ENCODE results near the gene ETHE1.
"Not testable (repeated sequence)": the region's sequence is repeated elsewhere in the genome, so short reads cannot be mapped to it uniquely, and the experiment has no call there.

Gene ETHE1

DNA sequence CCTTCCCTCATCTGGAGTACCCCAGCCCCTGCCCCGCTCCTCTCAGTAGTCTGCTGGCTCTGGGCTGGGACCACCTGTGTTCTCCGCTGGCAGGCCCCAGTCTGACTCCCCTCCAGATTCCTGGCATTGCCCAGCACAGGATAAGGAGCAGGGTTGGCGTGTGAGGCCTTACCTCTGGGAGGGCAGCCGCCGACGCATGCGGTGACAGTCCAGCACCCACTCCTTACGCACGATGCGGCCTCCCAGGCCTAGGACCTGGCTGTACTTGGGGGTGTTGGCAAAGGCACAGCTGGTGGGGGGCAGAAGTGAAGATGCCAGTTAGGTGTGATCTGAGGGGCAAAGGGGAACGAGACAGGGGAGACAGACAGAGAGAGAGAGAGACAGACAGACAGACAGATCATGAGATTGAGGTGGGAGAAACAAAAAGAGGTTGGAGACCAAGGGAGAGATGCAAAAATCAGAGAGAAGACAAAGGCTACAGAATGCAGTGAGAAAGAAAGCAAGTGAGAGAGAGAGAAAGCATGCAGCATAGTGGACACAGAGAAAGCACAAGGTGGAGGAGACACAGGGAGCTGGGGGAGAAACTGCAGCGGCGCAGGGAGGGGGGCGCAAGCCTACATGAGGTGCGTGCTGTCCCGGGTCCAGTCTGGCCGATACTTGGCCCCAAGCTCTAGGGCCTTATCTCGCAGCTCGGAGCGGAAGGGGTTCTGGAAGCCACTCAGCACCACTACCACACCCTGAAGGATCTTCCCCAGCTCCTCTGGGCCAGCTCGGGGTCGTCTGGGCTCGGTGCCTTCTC lies 24.6 kb upstream of the ETHE1 start:
- DNase-seq, result no peak

DNA sequence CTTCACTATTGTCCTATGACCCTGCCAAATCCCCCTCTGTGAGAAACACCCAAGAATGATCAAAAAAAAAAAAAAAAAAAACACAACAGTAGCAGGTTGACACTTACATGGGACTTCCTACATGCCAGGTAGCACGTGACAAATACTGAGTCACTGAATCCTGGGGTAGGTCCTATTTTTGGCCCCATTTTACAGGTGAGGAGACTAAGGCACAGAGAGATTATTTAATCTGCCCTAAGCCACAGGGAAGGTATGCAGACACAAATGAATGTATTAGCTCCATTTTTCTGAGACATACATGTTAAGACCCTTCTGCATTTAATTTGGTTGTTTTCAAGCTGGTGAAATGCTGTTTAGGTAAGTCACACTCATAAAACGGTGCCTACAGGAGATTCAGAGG lies 21.7 kb upstream of the ETHE1 start:
- DNase-seq, result no peak

DNA sequence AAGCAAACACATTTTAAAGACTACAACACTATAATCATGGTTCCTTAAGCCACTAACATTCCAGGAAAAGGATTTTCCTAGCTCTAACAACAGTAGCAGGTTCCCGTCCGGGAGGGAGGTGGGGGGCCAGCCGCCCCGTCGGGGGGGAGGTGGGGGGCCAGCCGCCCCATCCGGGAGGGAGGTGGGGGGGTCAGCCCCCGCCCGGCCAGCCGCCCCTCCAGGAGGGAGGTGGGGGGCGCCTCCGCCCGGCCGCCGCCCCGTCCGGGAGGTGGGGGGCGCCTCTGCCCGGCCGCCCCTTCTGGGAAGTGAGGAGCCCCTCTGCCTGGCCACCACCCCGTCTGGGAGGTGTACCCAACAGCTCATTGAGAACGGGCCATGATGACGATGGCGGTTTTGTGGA lies 20.9 kb upstream of the ETHE1 start:
- DNase-seq, result not testable (repeated sequence)

DNA sequence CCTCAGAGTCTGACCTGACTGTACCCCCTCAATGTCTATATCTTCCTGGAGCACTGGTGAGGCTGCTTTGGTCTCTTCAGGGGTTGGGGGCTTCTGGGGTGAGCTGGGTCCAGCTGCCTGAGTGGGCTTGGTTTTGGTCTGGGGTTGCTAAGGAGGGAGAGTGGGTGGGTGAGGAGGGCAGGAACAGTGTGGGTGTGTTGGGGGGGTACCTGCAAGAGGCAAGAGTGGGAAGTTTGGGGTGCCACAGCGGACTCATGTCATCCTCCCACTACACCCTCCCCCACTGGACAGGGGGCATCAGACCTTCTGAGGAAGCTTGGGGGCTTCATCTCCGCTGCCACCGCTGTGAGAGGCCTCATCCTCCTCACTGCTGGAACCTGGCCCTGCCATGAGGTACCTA lies 19.6 kb upstream of the ETHE1 start:
- DNase-seq, result no peak

DNA sequence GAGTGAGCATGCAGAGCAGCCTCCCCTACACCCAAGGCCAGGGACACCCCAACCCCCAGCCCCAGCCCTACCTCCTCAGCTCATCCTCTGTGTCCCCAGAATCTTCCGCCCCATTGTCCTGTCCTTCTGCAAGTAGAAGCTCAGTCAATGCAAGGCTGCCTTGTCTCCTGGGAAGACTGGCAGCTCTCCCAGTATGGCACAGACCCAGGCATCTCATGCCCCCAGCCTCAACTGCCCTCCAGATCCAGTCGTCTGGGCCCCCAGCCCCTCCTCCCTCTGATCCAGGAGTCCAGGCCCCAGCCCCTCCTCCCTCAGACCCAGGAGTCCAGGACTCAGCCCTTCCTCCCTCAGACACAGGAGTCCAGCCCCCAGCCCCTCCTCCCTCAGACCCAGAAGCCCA lies 19.0 kb upstream of the ETHE1 start:
- no peak for DNase-seq

DNA sequence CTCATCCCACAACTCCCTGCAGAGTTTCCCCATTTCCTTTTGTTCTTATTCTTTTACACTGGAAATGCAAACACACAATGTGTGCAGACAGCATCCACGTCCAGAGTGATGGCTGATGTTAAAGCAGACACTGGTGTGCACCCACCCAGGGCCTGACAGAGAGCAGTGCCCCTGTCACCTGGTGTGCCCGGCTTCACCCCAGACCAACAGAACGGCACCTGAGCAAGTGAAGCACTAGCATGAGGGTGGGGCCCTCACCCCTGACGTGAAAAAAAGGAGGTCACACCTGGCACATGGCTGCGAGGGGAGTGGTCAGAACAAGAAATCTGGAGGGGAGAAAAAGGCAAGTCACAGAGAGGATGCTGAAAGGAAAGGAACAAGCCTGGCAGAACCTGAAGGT lies 18.3 kb upstream of the ETHE1 start:
- DNase-seq, result no peak

DNA sequence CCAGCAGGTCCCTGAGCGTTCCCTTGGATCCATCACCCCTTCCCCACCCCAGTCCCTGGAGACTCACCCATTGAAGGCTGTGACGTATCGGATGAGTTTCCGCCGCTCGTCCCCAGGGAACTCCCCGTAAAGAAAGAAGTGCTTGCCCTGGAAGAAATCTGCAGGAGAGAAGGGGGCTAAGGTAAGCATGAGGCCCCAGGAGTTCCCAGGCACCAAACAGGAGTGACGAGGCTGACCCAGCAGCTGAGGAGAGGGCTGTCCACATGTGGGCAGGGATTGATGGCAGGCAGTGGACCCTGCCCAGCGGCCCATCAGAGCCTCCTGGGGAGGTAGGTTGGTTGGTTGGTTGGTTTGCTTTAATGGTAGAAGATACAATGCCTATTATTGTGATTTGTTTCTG lies 17.1 kb upstream of the ETHE1 start:
- no peak for DNase-seq

DNA sequence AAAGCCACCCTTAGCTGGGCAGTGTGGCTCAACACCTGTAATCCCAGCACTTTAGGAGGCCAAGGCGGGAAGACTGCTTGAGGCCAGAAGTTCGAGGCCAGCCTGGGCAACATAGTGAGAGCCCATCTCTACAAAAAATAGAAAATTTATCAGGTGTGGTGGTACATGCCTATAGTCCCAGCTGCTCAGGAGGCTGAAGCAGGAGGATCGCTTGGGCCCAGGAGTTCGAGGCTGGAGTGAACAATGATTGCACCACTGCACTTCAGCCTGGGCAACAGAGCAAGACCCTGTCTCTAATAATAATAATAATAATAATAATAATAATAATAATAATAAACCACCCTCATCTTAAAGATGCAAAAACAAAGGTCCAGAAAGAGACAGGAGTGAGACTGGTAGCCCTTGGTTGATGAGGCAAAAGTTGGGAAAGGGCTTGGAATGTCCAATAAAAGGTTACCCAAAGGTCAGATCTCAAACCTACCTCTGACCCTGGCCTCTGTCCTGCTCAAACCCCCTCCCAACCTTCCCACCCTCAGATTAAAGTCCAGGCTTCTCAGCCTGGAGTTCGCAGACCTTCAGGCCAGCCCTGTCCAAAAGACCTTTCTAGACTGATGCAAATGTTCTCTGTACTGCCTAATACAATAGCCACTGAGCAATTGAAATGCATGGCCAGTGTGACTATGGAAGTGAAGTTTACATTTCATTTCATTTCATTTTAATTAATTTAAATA lies 15.1 kb upstream of the ETHE1 start:
- DNase-seq, result no peak

DNA sequence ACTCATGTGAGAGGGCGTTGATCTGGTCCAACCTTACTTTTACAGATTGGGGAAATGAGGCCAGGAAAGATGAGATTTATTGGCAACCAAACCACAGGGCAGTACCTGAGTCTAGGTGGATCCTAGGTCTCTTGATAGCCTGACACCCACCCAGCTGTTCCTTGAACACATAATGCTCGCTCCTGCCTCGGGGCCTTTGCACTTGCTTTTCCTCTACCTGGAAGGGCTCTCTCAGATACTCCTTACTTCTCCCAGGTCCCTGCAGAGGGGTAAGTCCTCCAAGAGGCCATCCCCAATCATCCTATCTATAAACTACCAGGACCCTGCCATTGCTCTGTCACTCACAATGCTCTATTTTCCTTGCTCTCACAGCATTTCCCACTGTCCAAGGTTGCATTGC lies 13.4 kb upstream of the ETHE1 start:
- no peak for DNase-seq

DNA sequence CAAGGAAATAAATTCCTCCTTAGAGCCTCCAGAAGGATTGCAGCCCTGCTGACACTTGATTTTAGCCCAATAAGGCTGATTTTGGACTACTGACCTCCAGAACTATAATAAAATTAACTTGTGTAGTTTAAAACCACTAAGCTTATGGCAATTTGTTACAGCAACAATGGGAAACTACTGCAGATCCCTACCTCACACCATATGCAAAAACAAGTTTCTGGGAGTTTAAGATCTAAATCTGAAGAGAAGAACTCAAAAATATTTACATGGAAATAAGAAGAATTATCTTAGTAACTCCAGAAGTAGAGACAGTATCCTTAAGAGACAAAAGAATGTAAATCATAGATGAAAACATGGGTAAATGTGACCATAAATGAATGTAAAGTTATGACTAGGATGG lies 11.9 kb upstream of the ETHE1 start:
- DNase-seq, result no peak

DNA sequence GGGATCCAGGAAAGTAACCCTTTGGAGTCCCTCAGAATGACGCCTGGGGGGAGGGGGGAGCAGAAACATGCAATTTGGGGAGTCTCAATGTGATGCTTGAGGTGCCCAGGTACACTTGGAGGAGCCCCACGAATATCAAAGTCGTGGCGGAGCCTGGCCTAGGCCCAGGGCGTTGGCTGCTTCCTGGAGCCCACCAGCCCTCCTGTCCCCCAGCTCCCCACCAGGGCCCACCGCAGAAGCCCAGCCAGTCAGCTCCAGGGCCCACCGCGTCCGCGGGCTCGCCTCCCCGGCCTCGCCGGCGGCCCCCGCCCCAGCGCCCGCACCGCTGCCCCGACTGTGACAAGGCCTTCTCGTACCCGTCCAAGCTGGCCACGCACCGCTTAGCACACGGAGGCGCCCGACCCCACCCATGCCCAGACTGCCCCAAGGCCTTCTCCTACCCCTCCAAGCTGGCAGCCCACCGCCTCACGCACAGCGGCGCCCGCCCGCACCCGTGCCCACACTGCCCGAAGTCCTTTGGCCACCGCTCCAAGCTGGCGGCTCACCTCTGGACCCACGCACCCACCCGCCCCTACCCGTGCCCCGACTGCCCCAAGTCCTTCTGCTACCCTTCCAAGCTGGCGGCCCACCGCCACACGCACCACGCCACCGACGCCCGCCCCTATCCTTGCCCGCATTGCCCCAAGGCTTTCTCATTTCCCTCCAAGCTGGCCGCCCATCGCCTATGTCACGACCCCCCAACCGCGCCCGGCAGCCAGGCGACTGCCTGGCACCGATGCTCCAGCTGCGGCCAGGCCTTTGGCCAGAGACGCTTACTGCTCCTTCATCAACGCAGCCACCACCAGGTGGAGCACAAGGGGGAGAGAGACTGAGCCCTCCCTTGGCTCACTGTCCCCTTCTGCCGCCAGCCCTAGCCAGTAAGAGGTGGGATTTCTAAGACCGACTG lies 8.1 kb upstream of the ETHE1 start:
- peak; percentile 63 for DNase-seq

DNA sequence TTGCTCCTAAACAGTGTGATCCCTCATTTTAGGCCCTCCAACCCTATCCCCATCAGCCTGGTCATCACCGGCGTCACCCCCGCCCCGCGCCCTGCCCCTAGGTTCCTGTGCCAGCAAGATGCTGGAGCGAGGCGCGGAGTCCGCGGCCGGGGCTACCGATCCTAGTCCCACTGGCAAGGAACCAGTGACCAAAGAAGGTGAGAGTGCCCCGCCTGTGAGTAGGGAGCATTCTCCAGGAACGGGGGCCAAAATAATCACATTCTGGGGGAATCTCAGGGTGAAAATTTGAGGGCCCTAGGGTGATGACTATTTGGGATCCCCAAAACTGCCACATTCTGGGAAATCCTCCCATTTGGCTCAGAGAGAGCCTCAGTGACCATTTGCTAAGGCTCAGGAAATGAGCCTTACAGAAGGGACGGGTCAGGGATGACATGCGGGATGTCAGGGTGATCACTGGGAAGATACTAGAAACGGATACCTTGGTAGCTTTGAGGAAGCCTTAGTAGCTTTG lies 7.4 kb upstream of the ETHE1 start:
- DNase-seq, result no peak

DNA sequence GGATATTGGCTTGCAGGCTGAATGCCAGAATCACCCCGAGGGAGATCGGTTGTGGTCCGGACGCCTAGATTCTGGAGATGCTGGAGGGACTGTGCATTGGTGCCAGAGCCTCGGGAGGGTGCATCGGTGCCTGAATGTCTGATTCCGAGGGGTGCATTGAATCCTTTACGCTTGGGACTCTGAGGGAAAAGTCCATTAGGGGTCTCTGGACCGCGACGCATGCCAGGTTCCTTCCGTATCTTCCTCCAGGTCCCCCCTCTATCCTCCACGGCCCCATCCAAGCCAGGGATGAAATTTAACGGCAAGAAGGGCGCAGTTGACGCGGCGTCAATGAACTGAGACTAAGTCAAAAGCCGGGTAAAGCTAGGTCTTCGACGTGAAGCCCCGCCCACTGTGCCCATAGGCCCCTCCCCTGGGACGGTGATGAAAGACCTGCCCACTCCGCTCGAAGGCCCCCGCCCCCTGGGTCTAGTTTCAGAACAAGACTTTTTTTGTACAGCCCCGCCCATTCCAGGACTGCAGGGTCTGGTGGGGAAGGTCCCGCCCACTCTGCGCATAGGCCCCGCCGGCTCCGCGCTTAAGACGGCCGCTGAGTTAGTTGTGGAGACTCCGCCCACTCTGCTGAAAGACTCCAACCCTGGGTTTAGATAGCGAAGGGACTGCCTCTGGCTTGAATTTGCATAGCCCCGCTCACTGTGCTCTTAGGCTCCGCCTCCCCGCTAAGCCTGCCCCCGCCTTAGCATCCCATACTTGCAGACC lies 6.7 kb upstream of the ETHE1 start:
- peak; percentile 99 for DNase-seq

DNA sequence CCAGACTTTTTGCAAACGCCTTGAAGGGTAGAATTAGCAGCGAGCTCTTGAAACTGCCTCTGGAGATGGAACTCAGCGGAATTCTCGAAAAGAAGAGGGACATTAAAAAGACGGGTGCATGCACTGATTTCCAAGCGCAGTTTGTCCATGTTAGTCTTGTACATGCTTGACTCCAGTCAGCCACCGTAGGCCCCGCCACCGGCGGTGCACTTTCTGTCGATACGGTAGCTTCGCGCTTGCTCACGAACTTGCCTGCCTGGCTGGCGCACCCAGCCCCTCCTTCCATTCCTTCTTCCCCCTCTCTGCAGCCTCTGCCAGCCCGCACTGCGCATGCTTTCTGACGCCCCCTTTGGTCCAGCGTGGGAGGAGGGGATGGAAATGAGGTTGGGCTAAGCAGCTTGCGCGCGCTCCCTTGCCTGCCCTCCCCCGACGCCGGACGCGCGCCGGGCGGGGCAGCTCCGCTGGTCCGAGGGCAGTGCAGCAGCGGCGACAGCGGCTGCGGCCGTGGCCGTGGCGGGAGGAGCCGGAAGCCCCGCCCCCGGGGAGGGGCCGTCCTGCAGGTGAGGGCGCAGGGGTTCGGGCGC lies 6.1 kb upstream of the ETHE1 start, which contains the start of gene ZNF575:
ZNF575 (plus strand) TSS at position 227 of the 584 bp plus-strand sequence. CDS start 1,235 bp downstream, outside the sequence.
- DNase-seq, result peak; percentile 88

DNA sequence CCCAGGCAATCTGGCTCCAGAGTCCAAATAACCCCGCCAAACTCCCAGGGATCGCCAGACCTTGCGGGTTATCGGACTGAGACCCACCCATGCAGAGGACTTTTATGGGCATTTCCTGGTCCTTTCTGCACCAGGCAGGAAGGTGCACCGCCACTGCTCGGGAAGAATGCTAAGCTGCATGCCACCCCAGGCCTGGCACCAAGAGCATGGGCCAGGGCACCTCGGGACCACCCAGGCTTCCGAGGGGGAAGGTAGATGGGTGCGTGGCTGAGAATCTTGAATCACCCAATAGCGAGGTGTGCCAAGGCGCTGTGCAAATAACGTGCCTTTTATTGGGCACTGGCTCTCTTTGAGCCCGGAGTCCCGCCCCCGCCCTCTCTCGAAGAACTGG lies 5.6 kb upstream of the ETHE1 start:
- DNase-seq, result no peak

DNA sequence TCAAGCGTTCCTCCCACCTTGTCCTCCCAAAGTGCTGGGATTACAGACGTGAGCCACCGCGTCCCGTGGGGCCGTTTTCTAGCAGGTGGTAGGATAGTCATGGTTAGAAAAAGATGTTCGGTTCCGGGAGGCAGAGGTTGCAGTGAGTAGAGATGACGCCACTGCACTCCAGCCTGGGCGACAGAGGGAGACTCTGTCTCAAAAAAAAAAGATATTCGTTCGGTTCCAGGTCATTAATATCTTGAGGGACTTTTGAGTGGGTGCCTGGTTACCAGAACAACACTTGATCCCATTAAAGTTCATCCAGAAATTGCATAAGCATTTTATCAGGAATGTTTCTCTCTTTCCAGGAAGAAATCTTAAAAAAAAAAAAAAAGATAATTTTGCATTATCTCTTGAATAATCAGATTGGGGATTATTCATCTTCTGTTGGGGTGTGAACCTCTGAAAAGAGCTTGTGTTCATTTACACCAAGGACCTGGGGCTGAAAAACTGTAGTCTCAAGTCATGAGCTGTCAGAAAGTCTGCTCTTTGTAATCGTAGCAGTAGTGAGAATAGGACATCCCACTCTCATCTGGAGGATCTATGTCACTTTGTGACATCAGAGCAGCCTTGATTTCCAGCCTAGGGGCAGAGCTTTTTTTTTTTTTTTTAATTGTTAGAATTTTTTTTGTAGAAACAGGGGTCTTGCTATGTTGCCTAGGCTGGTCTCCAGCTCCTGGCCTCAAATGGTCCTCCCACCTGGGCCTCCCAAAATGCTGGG lies 1.0 kb upstream of the ETHE1 start:
- DNase-seq, result no peak

DNA sequence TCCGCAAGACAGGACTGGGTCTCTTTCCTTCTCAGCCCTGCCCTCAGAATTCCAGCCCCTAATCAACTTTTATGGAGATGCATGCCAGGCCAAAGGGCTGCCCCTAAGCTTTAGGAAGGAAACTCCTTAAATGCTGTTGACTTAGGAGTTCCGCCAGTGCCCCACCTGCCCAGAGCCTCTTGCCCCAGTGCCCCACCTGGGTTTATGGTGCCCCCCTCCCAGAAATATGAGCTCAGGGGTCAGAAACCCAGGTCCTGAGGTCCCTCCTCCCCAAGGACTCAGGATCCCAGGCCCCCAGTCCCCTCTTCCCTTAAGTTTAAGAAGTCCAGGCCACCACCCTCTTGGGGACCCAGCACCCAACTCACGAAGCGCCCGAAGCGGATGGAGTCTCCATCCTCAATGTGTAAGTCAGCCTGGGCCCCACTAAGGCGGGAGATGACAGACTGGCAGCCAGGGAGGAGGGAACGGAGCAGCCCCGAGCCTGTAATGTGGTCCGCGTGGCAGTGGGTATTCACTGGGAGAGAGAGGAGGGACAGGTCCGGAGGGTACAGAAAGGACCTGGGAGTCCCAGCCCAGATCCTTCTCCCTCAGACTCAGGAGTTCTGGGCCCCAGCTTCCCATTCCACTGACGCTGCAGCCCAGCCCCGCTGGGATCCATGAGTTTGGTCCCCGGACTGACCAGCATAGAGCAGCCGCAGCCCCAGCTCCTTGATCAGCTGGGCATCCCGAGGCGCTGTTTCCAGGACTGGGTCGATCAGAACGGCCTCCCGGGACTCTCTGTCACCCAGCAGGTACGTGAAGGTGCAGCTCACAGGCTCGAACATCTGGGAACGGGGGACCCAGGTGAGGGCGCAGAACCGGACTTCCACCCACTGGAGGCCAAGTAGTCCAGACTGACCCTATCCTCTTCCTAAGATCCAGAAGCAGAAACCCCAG lies 897 bp downstream of the ETHE1 start:
- DNase-seq, result peak; percentile 13

DNA sequence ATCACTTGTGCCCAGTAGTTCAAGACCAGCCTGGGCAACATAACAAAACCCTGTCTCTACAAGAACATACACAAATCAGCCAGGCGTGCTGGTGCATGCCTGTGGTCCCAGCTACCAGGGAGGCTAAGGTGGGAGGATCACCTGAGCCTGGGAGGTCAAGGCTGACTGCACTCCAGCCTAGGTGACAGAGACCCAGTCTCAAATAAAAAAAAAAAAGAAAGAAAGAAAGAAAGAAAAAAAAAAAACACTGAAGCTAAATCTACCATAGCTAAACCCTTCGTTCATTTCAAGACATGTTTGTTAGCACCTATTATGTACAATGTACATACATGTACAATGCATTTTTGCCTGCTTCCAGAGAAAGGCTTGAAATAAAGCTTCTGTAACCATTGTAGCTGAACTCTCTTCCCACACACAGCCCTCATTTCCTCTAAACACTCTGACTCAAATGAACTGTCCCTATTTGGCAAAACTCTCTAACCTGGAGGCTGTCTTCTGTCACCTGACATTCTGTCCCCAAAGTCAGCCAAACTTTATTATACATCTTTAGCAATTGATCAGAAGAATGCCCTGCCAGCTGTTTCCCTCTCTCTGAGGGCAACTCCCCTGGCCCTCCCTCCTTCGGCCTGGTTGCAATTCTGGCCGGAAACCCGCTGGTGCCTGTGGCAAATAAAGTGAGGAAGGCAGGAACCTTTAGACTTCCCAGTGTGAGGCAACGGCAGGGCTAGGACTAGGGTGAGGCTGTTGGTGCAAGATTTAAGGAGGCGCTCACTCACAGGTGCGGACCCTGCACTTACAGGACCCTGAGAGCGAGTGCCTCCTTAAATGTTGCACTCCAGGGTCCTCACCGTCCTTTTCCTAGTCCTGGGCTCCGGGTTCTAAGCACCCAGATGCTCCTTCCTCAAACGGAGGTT lies 1.8 kb downstream of the ETHE1 start:
- DNase-seq, result peak; percentile 42

DNA sequence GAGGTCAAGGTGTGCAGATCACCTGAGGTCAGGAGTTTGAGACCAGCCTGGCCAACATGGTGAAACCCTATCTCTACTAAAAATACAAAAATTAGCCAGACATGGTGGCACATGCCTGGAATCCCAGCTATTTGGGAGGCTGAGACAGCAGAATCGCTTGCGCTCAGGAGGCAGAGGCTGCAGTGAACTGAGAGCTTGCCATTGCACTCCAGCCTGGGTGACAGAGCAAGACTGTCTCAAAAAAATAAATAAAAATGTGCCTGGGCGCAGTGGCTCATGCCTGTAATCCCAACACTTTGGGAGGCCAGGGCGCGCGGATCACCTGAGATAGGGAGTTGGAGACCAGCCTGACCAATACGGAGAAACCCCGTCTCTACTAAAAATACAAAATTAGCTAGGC lies 3.3 kb downstream of the ETHE1 start:
- not testable (repeated sequence) for DNase-seq

All from hematopoietic multipotent progenitor cell treated with erythropoietin and hydrocortisone succinate and interleukin-3 and kit ligand, for 8 days (in vitro differentiated cells).